HG03432 (cell line): Measurements from ENCODE around the gene TAS2R1.

ENCODE experiments used
- ATAC-seq: cut with Tn5 transposase; IDR thresholded peaks from one replicate; pipeline ENCODE4 v1.9.1; 2021; ENCODE audit warnings: mild to moderate bottlenecking, moderate library complexity; ENCODE audit not compliant: unreplicated experiment

The TAS2R1 gene

GRCh38 chr5:9589049-9589835 lies 40.9 kb downstream of the TAS2R1 start:
- no peak for ATAC-seq

- no peak for ATAC-seq
These were observed 41.9 kb downstream of the TAS2R1 start for GRCh38 chr5:9588254-9588653.

- no peak for ATAC-seq
These were observed 43.0 kb downstream of the TAS2R1 start for GRCh38 chr5:9587135-9587534.

- ATAC-seq: no peak
These were observed 47.7 kb downstream of the TAS2R1 start for GRCh38 chr5:9582406-9582805.
